K562 (cell line): ENCODE data around the gene TAAR1. TPM values are rescaled to one million over a fixed set of nuclear protein-coding genes. Genes with fewer than 3 reads are reported as not detected.

Source experiments
- ATAC-seq: fragments of 200-7000 bp; cut with Tn5 transposase; 3 replicates; pipeline ENCODE4 v1.9.1; 2020; ENCODE audit warnings: moderate library complexity
- BruUV-seq: library from RNA; stranded (reverse); fragments of 400-500 nt; replicated peaks from 2 replicates; lab custom pipeline; 2021; lab: Mats Ljungman, UMichigan
- CTCF ChIA-PET: fragments of 300-600 bp; formaldehyde crosslinking; extraction: SDS; loops from one replicate; lab custom pipeline; 2021; ENCODE audit warnings: low intra/inter-chr PET ratio; lab: Yijun Ruan, JAX
- POLR2A ChIA-PET: fragments of 300-600, 350-650 bp; sonication (Branson Sonifier 250); formaldehyde crosslinking; extraction: SDS; loops from one replicate; lab custom pipeline; 2021; ENCODE audit warnings: antibody characterized with exemption, inconsistent platforms; lab: Yijun Ruan, JAX
- DNase-seq, 4 experiments: peaks; one replicate each; pipeline versions ENCODE4 v3.0.0 to v3.0.0-alpha.2; 2011 to 2018; ENCODE audit warnings: low spot score in 3 of 4, mixed read lengths in 3 of 4; ENCODE audit errors: extremely low read depth in 1 of 4
- FAIRE-seq: peaks from 2 replicates; lab custom pipeline; 2011; peaks lifted over from hg19 to GRCh38; lab: Jason Lieb, UNC
- H2AFZ ChIP-seq: 2 replicates; pipeline ENCODE4 v1.6.0; 2011; ENCODE audit warnings: low read depth, low read length, control low read depth, inconsistent platforms
- H3K27ac ChIP-seq: fragments of 200-600 bp; 3 replicates; pipeline ENCODE4 v1.8.0; 2011; ENCODE audit warnings: low read depth, mild to moderate bottlenecking, control low read depth, inconsistent platforms, low read length, moderate library complexity, mixed read lengths; ENCODE audit errors: extremely low read depth
- H3K27me3 ChIP-seq, 2 experiments: fragments of 300-600 bp in 1 of 2; 2 replicates in 1 of 2; 3 replicates in 1 of 2; pipeline versions ENCODE4 v1.6.0 to v1.8.0; 2011; ENCODE audit warnings: inconsistent platforms in 2 of 2, low read length in 2 of 2, mild to moderate bottlenecking in 1 of 2, mixed read lengths in 1 of 2, moderate library complexity in 1 of 2; ENCODE audit not compliant: control insufficient read depth in 2 of 2, insufficient read depth in 2 of 2
- H3K36me3 ChIP-seq: fragments of 300-600 bp; 3 replicates; pipeline ENCODE4 v1.8.0; 2011; ENCODE audit warnings: mild to moderate bottlenecking, low read length, inconsistent platforms; ENCODE audit not compliant: control insufficient read depth, insufficient read depth
- H3K4me1 ChIP-seq, 2 experiments: fragments of 200-600 bp in 1 of 2; replicated peaks in 1 of 2; 2 replicates in 1 of 2; 3 replicates in 1 of 2; pipeline versions ENCODE4 v1.5.1 to v1.8.0; 2011; ENCODE audit warnings: inconsistent platforms in 2 of 2, low read length in 2 of 2, mild to moderate bottlenecking in 1 of 2, mixed read lengths in 1 of 2, moderate library complexity in 1 of 2; ENCODE audit not compliant: control insufficient read depth in 2 of 2, insufficient read depth in 2 of 2
- H3K4me2 ChIP-seq: 2 replicates; pipeline ENCODE4 v1.6.1; 2011; ENCODE audit warnings: low read length, control low read depth, inconsistent platforms, mixed read lengths; ENCODE audit not compliant: insufficient read depth
- H3K4me3 ChIP-seq: fragments of 200-600 bp; sonication (generic), shearing (Covaris generic); 2 replicates; pipeline ENCODE4 v1.5.1; 2016; ENCODE audit warnings: control low read depth, inconsistent platforms
- H3K79me2 ChIP-seq: fragments of 200-600 bp; 3 replicates; pipeline ENCODE4 v1.8.0; 2011; ENCODE audit warnings: low read length, inconsistent platforms; ENCODE audit not compliant: control insufficient read depth, insufficient read depth
- H3K9ac ChIP-seq, 2 experiments: 2 replicates each; pipeline versions ENCODE4 v1.6.0 to v1.6.1; 2011; ENCODE audit warnings: low read depth in 2 of 2, low read length in 2 of 2, control low read depth in 1 of 2, inconsistent platforms in 1 of 2, mild to moderate bottlenecking in 1 of 2, mixed read lengths in 1 of 2; ENCODE audit not compliant: insufficient read depth in 1 of 2
- H3K9me1 ChIP-seq: one replicate; pipeline ENCODE4 v1.6.0; 2011; ENCODE audit warnings: inconsistent platforms, mild to moderate bottlenecking, low read length, moderate library complexity; ENCODE audit not compliant: control insufficient read depth, insufficient read depth
- H3K9me3 ChIP-seq: replicated peaks from 2 replicates; pipeline ENCODE4 v1.5.1; 2011; ENCODE audit warnings: low read depth, low read length, inconsistent platforms; ENCODE audit not compliant: control insufficient read depth, insufficient read depth
- H4K20me1 ChIP-seq: replicated peaks from 2 replicates; pipeline ENCODE4 v1.6.1; 2011; ENCODE audit warnings: low read length, inconsistent platforms, mixed read lengths; ENCODE audit not compliant: control insufficient read depth, insufficient read depth
- ASH1L ChIP-seq: fragments of 450-650 bp; IDR thresholded peaks from 2 replicates; pipeline ENCODE4 v1.6.1; 2018; ENCODE audit warnings: borderline replicate concordance, mild to moderate bottlenecking, low read depth; ENCODE audit not compliant: partially characterized antibody
- C11orf30 ChIP-seq: fragments of 450-650 bp; IDR thresholded peaks from 2 replicates; pipeline ENCODE4 v1.6.1; 2016; ENCODE audit warnings: low read depth, mild to moderate bottlenecking
- IRF2 ChIP-seq: sonication (generic); formaldehyde crosslinking; IDR thresholded peaks from 2 replicates; pipeline ENCODE4 v1.8.1; 2022; ENCODE audit warnings: mild to moderate bottlenecking, missing genetic modification reagents
- LCOR ChIP-seq: sonication (generic); formaldehyde crosslinking; IDR thresholded peaks from 2 replicates; pipeline ENCODE4 v1.8.0; 2022; ENCODE audit warnings: mild to moderate bottlenecking, missing genetic modification reagents
- MAFF ChIP-seq: IDR thresholded peaks from 2 replicates; pipeline ENCODE4 v1.6.1; 2012; ENCODE audit warnings: low read length, improper control_type of control experiment
- POLR2AphosphoS5 ChIP-seq: IDR thresholded peaks from 2 replicates; pipeline ENCODE4 v1.6.1; 2011; ENCODE audit warnings: mild to moderate bottlenecking, low read depth, low read length, moderate library complexity; ENCODE audit not compliant: control insufficient read depth, insufficient read depth
- SAFB2 ChIP-seq: fragments of 200-400 bp; formaldehyde crosslinking; IDR thresholded peaks from 2 replicates; pipeline ENCODE4 v1.6.1; 2018; ENCODE audit warnings: borderline replicate concordance, low read length, low read depth, moderate library complexity; ENCODE audit not compliant: severe bottlenecking
- XRCC3 ChIP-seq: fragments of 450-650 bp; IDR thresholded peaks from 2 replicates; pipeline ENCODE4 v1.6.1; 2017; ENCODE audit warnings: mild to moderate bottlenecking, moderate library complexity
- ZBTB7A ChIP-seq: IDR thresholded peaks from 2 replicates; pipeline ENCODE4 v1.6.1; 2011; ENCODE audit warnings: low read depth, mild to moderate bottlenecking, low read length, moderate library complexity, borderline replicate concordance; ENCODE audit not compliant: control insufficient read depth
- ZNF23 ChIP-seq: fragments of 250-450 bp; sonication (Bioruptor Pico); IDR thresholded peaks from 2 replicates; pipeline ENCODE4 v1.4.0; 2020; ENCODE audit warnings: mild to moderate bottlenecking
- ZNF57 ChIP-seq: fragments of 450-650 bp; formaldehyde crosslinking; IDR thresholded peaks from 2 replicates; pipeline ENCODE4 v1.4.0; 2020; ENCODE audit warnings: mild to moderate bottlenecking, moderate library complexity
- ZNF707 ChIP-seq: fragments of 250-450 bp; sonication (Bioruptor Pico); conservative IDR thresholded peaks from 2 replicates; pipeline ENCODE4 v1.8.0; 2022; ENCODE audit warnings: inconsistent platforms, mild to moderate bottlenecking, moderate library complexity
- WGBS: fragments of 100-300 bp; shearing (Covaris generic); methylation state at CpG from one replicate; pipeline ENCODE4 v1.1.6; 2016; ENCODE audit warnings: low coverage, mixed read lengths; ENCODE audit not compliant: insufficient coverage; ENCODE audit errors: missing lambda C conversion rate; 5-methylcytosine and 5-hydroxymethylcytosine counted together
- in situ Hi-C: fragments of 300-500 bp; cut with MboI; formaldehyde crosslinking; loops from 4 replicates; pipeline ENCODE4 v1.15.0; 2018; ENCODE audit warnings: inconsistent platforms, mixed read lengths
- intact Hi-C: fragments of 100-400 bp; cut with micrococcal nuclease; formaldehyde crosslinking; loops from 2 replicates; pipeline ENCODE4 v1.14.2; 2022
- polyA plus RNA-seq, 8 experiments: library from polyadenylated mRNA; depleted of rRNA in 4 of 8; stranded (reverse) in 5 of 8; unstranded in 3 of 8; fragments of >200 nt; fragmentation: Nextera tagmentation in 2 of 8; fragmentation: Illumina TruSeq in 1 of 8; extraction: Ambion mirVana in 2 of 8; extraction: Trizol in 1 of 8; gene quantifications; 2 replicates each; pipeline versions ENCODE4 v1.2.1 to v1.2.3, GENCODE V29; 2011 to 2014; ENCODE audit warnings: inconsistent platforms in 1 of 8, missing spikeins in 1 of 8
- total RNA-seq, 7 experiments: library from RNA; depleted of rRNA in 6 of 7; stranded (reverse); fragments of >200 nt in 6 of 7; fragmentation: Illumina TruSeq in 2 of 7; extraction: Trizol in 2 of 7; gene quantifications; 2 replicates each; pipeline versions ENCODE4 v1.2.1 to v1.2.3, GENCODE V29; 2011 to 2021; ENCODE audit warnings: low replicate concordance in 1 of 7
- TF ChIP-seq, protein P1 (sequence below): fragments of 450-650 bp; formaldehyde crosslinking; IDR thresholded peaks from 2 replicates; pipeline ENCODE4 v1.4.0; 2020; ENCODE audit warnings: mild to moderate bottlenecking, mixed read lengths
- TF ChIP-seq, protein P2 (sequence below): fragments of 250-450 bp; sonication (Bioruptor Pico); IDR thresholded peaks from 2 replicates; pipeline ENCODE4 v1.8.0; 2021; ENCODE audit warnings: moderate library complexity, mild to moderate bottlenecking, inconsistent platforms
- TF ChIP-seq, protein P3 (sequence below), 2 experiments: fragments of 450-650 bp in 1 of 2; IDR thresholded peaks; 2 replicates each; pipeline ENCODE4 v1.6.1; 2011 to 2017; ENCODE audit warnings: low read depth in 2 of 2, antibody characterized with exemption in 1 of 2, borderline replicate concordance in 1 of 2, low read length in 1 of 2, mild to moderate bottlenecking in 1 of 2, mixed read lengths in 1 of 2; ENCODE audit not compliant: control insufficient read depth in 1 of 2

The TAAR1 gene
- total and polyA plus RNA-seq, 9 of the 15 experiments (the other 6 are each of a cell fraction or from before 2014, with no cell fraction given), result not detected

DNA sequence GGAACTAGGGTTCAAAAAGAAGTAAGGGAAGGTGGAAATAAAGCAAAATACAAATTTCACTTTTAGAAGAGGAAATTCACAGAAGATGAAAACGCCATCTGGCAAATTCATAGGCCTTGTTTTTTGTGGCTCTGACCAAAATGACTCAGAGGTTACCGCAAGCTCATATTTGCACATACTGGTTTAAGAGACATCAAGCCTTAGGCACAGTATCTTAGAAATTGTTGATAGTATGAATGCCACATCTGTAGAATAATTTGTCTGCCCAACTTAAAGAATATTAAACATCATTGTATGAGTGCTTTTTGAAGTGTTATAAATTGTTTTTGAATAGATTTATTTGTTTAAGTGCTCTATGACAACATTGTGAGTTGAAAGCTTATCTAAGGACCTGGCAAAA, 10.6 kb downstream of the TAAR1 start (continued):
- TF ChIP-seq, protein P1, sequence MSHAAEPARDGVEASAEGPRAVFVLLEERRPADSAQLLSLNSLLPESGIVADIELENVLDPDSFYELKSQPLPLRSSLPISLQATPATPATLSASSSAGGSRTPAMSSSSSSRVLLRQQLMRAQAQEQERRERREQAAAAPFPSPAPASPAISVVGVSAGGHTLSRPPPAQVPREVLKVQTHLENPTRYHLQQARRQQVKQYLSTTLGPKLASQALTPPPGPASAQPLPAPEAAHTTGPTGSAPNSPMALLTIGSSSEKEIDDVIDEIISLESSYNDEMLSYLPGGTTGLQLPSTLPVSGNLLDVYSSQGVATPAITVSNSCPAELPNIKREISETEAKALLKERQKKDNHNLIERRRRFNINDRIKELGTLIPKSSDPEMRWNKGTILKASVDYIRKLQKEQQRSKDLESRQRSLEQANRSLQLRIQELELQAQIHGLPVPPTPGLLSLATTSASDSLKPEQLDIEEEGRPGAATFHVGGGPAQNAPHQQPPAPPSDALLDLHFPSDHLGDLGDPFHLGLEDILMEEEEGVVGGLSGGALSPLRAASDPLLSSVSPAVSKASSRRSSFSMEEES (CRISPR knock-in tag), result no peak
- TF ChIP-seq MAFF, result no peak
- TF ChIP-seq SAFB2, result no peak
- no peak for TF ChIP-seq ASH1L
- no peak for TF ChIP-seq XRCC3
- TF ChIP-seq, all 486 proteins: peak for 0

DNA sequence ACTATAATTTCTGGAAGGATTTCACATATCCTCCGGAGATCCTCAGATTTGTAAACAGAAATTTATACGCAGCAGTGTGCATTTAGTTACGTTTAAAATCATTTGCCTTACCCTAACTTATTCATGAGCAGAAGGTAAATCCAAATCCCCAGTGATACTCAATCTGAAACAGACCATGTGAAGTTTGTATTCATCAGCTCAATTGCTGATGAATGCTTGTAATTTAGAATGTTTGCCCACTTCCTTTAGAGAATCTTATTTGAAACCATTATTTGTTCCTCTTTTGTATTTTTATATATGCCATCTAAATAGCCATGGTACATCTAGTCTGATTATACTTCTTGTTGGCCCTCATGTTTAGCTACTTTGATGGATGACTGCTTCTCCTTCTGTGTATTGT, 15.4 kb downstream of the TAAR1 start:
- no peaks in the 10 kb centered on the region for H3K4me1 ChIP-seq
- H4K20me1 ChIP-seq, result no peaks in the 10 kb centered on the region
- no peak overlapping the region for H3K9ac ChIP-seq
- no peaks in the 10 kb centered on the region for H3K9me3 ChIP-seq
- BruUV-seq, result no TSS peak
- CTCF ChIA-PET, result no interaction called here
- no peak overlapping the region for H3K4me3 ChIP-seq
- H3K4me2 ChIP-seq, result no peak overlapping the region
- intact Hi-C loops (no loop called here), in situ Hi-C loops (no loop called here)
- H3K36me3 ChIP-seq, result no peaks in the 10 kb centered on the region
- POLR2A ChIA-PET, result no interaction called here
- no peak overlapping the region for H2AFZ ChIP-seq
- FAIRE-seq, result no peak
- H3K79me2 ChIP-seq, result no peaks in the 10 kb centered on the region
- H3K9me1 ChIP-seq, result no peaks in the 10 kb centered on the region
- no peak overlapping the region for H3K27ac ChIP-seq
- WGBS, result 2% methylated on average over 3 of the region's 3 CpGs
- H3K27me3 ChIP-seq, result no peaks in the 10 kb centered on the region
- DNase-seq, result no peak
- ATAC-seq, result no peak
- TF ChIP-seq ZNF23 (CRISPR knock-in tag), result no peak
- TF ChIP-seq IRF2, result no peak
- TF ChIP-seq, protein P2, sequence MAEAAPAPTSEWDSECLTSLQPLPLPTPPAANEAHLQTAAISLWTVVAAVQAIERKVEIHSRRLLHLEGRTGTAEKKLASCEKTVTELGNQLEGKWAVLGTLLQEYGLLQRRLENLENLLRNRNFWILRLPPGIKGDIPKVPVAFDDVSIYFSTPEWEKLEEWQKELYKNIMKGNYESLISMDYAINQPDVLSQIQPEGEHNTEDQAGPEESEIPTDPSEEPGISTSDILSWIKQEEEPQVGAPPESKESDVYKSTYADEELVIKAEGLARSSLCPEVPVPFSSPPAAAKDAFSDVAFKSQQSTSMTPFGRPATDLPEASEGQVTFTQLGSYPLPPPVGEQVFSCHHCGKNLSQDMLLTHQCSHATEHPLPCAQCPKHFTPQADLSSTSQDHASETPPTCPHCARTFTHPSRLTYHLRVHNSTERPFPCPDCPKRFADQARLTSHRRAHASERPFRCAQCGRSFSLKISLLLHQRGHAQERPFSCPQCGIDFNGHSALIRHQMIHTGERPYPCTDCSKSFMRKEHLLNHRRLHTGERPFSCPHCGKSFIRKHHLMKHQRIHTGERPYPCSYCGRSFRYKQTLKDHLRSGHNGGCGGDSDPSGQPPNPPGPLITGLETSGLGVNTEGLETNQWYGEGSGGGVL (CRISPR knock-in tag), result no peak
- TF ChIP-seq ZBTB7A, result no peak
- TF ChIP-seq, protein P3, sequence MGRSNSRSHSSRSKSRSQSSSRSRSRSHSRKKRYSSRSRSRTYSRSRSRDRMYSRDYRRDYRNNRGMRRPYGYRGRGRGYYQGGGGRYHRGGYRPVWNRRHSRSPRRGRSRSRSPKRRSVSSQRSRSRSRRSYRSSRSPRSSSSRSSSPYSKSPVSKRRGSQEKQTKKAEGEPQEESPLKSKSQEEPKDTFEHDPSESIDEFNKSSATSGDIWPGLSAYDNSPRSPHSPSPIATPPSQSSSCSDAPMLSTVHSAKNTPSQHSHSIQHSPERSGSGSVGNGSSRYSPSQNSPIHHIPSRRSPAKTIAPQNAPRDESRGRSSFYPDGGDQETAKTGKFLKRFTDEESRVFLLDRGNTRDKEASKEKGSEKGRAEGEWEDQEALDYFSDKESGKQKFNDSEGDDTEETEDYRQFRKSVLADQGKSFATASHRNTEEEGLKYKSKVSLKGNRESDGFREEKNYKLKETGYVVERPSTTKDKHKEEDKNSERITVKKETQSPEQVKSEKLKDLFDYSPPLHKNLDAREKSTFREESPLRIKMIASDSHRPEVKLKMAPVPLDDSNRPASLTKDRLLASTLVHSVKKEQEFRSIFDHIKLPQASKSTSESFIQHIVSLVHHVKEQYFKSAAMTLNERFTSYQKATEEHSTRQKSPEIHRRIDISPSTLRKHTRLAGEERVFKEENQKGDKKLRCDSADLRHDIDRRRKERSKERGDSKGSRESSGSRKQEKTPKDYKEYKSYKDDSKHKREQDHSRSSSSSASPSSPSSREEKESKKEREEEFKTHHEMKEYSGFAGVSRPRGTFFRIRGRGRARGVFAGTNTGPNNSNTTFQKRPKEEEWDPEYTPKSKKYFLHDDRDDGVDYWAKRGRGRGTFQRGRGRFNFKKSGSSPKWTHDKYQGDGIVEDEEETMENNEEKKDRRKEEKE (IDR thresholded peaks at IDR 0.05; ENCODE audit: borderline replicate concordance in 1 of 2, control insufficient read depth in 1 of 2, low read depth in 2 of 2, low read length in 1 of 2), result no peak
- TF ChIP-seq ZNF57 (CRISPR knock-in tag), result no peak
- TF ChIP-seq C11orf30, result no peak
- no peak for TF ChIP-seq ZNF707 (CRISPR knock-in tag)
- TF ChIP-seq LCOR (CRISPR knock-in tag), result no peak
- TF ChIP-seq POLR2AphosphoS5, result no peak
